K562 (cell line): ENCODE data around the gene ARHGAP12. TPM values are rescaled to one million over a fixed set of nuclear protein-coding genes. Genes with fewer than 3 reads are reported as not detected.
A peak's percentile ranks its signal among the peaks of the same experiment; 100 is the strongest.

ENCODE experiments used
- CHD4 ChIP-seq: fragments of 200-600 bp; sonication (generic); IDR thresholded peaks from 3 replicates; pipeline ENCODE4 v1.6.1; 2012; ENCODE audit warnings: low read depth, mild to moderate bottlenecking, mixed read lengths, low read length, inconsistent platforms; ENCODE audit not compliant: insufficient read depth, insufficient replicate concordance, poor library complexity, severe bottlenecking
- ETV1 ChIP-seq: fragments of 450-650 bp; conservative IDR thresholded peaks from 2 replicates; pipeline ENCODE4 v1.6.1; 2016; ENCODE audit warnings: missing genetic modification characterization, control low read depth, low read depth, missing compliant biosample characterization
- FOXA1 ChIP-seq: fragments of 450-650 bp; IDR thresholded peaks from 2 replicates; pipeline ENCODE4 v1.6.1; 2016; ENCODE audit warnings: mild to moderate bottlenecking, borderline replicate concordance
- HDAC2 ChIP-seq: fragments of 450-650 bp; IDR thresholded peaks from 2 replicates; pipeline ENCODE4 v1.6.1; 2016; ENCODE audit warnings: mild to moderate bottlenecking
- HMGN3 ChIP-seq: IDR thresholded peaks from 2 replicates; pipeline ENCODE4 v1.6.1; 2011; ENCODE audit warnings: borderline replicate concordance, low read depth, mild to moderate bottlenecking, mixed read lengths, low read length; ENCODE audit not compliant: insufficient read length; ENCODE audit errors: extremely low read depth
- KAT8 ChIP-seq: fragments of 450-650 bp; IDR thresholded peaks from 2 replicates; pipeline ENCODE4 v1.6.1; 2016; ENCODE audit warnings: low read depth, mild to moderate bottlenecking
- NR2C2 ChIP-seq, 2 experiments: fragments of 200-800 bp in 1 of 2; sonication (Bioruptor generic) in 1 of 2; sonication (generic) in 1 of 2; formaldehyde crosslinking in 1 of 2; IDR thresholded peaks; 2 replicates each; pipeline versions ENCODE4 v1.6.1 to v1.8.0; 2016 to 2022; ENCODE audit warnings: mild to moderate bottlenecking in 1 of 2, missing compliant biosample characterization in 1 of 2, missing genetic modification characterization in 1 of 2, missing genetic modification reagents in 1 of 2
- TEAD1 ChIP-seq, 2 experiments: fragments of 450-650 bp in 1 of 2; sonication (generic) in 1 of 2; formaldehyde crosslinking; IDR thresholded peaks; 2 replicates each; pipeline versions ENCODE4 v1.4.0 to v1.8.0; 2020 to 2022; ENCODE audit warnings: mild to moderate bottlenecking in 2 of 2, missing genetic modification reagents in 1 of 2
- WHSC1 ChIP-seq: IDR thresholded peaks from one replicate; pipeline ENCODE4 v1.6.1; 2012; ENCODE audit warnings: low read length, control low read depth, inconsistent platforms
- ZNF212 ChIP-seq: fragments of 450-650 bp; formaldehyde crosslinking; IDR thresholded peaks from 2 replicates; pipeline ENCODE4 v1.4.0; 2020; ENCODE audit warnings: mild to moderate bottlenecking
- polyA plus RNA-seq, 8 experiments: library from polyadenylated mRNA; depleted of rRNA in 4 of 8; stranded (reverse) in 5 of 8; unstranded in 3 of 8; fragments of >200 nt; fragmentation: Nextera tagmentation in 2 of 8; fragmentation: Illumina TruSeq in 1 of 8; extraction: Ambion mirVana in 2 of 8; extraction: Trizol in 1 of 8; gene quantifications; 2 replicates each; pipeline versions ENCODE4 v1.2.1 to v1.2.3, GENCODE V29; 2011 to 2014; ENCODE audit warnings: inconsistent platforms in 1 of 8, missing spikeins in 1 of 8
- total RNA-seq, 7 experiments: library from RNA; depleted of rRNA in 6 of 7; stranded (reverse); fragments of >200 nt in 6 of 7; fragmentation: Illumina TruSeq in 2 of 7; extraction: Trizol in 2 of 7; gene quantifications; 2 replicates each; pipeline versions ENCODE4 v1.2.1 to v1.2.3, GENCODE V29; 2011 to 2021; ENCODE audit warnings: low replicate concordance in 1 of 7
- TF ChIP-seq, protein P1 (sequence below): IDR thresholded peaks from 2 replicates; pipeline ENCODE4 v1.6.1; 2011; ENCODE audit warnings: borderline replicate concordance, low read depth, mild to moderate bottlenecking, moderate library complexity, low read length; ENCODE audit not compliant: insufficient read depth, poor library complexity, severe bottlenecking
- TF ChIP-seq, protein P2 (sequence below): fragments of 250-450 bp; sonication (Bioruptor Pico); IDR thresholded peaks from 2 replicates; pipeline ENCODE4 v1.4.0; 2020; ENCODE audit warnings: mild to moderate bottlenecking, moderate library complexity, borderline replicate concordance
- TF ChIP-seq, protein P3 (sequence below): fragments of 250-450 bp; sonication (Bioruptor Pico); IDR thresholded peaks from 2 replicates; pipeline ENCODE4 v1.5.1; 2021; ENCODE audit warnings: mild to moderate bottlenecking
- TF ChIP-seq, protein P4 (sequence below): fragments of 250-450 bp; sonication (Bioruptor Pico); IDR thresholded peaks from 2 replicates; pipeline ENCODE4 v1.4.0; 2020; ENCODE audit warnings: mild to moderate bottlenecking

ARHGAP12 gene
- total and polyA plus RNA-seq, 9 of the 15 experiments (the other 6 are each of a cell fraction or from before 2014, with no cell fraction given), result 4.4 to 18.7 (median 10.1) TPM

DNA sequence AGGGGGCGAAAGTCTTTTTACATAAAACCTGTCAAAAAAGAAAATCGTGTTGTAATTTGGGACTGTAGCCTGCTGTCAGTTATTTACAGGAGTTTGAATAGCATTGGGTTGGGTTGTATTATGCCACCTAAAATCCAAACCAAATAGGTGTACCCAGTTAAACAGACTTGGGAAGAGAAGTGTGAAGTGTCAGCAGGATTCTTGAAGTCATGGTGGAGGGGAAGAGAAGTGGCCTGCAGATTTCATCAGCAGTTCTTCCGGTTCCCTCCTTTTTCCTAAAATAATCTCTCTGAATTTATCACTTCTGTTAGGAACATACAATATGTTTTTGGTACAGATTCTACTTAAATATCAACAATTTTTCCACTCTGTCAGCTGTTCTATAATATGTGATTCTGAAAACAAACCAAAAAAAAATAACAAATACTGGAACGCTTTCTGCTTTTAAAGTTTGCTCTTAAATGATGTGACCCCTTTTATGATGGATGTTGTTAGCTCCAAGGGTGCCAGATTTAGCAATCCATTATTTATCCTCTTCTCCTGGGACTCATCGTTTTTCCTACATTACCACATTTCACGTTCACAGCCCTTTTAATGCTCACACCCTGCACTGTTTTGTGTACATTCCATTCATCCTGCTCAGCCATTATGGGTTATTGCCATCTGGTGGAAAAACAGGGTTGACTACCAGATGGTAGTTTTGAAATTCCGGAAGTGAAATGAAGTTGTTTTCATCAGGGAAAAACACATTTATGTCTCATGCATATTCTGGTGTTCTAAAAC lies 18.7 kb upstream of the ARHGAP12 start (continued):
- TF ChIP-seq ETV1 (tag), result peak; percentile 87
- TF ChIP-seq, protein P1, sequence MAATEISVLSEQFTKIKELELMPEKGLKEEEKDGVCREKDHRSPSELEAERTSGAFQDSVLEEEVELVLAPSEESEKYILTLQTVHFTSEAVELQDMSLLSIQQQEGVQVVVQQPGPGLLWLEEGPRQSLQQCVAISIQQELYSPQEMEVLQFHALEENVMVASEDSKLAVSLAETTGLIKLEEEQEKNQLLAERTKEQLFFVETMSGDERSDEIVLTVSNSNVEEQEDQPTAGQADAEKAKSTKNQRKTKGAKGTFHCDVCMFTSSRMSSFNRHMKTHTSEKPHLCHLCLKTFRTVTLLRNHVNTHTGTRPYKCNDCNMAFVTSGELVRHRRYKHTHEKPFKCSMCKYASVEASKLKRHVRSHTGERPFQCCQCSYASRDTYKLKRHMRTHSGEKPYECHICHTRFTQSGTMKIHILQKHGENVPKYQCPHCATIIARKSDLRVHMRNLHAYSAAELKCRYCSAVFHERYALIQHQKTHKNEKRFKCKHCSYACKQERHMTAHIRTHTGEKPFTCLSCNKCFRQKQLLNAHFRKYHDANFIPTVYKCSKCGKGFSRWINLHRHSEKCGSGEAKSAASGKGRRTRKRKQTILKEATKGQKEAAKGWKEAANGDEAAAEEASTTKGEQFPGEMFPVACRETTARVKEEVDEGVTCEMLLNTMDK, result no peak
- TF ChIP-seq FOXA1, result no peak
- no peak for TF ChIP-seq CHD4
- TF ChIP-seq, protein P2, sequence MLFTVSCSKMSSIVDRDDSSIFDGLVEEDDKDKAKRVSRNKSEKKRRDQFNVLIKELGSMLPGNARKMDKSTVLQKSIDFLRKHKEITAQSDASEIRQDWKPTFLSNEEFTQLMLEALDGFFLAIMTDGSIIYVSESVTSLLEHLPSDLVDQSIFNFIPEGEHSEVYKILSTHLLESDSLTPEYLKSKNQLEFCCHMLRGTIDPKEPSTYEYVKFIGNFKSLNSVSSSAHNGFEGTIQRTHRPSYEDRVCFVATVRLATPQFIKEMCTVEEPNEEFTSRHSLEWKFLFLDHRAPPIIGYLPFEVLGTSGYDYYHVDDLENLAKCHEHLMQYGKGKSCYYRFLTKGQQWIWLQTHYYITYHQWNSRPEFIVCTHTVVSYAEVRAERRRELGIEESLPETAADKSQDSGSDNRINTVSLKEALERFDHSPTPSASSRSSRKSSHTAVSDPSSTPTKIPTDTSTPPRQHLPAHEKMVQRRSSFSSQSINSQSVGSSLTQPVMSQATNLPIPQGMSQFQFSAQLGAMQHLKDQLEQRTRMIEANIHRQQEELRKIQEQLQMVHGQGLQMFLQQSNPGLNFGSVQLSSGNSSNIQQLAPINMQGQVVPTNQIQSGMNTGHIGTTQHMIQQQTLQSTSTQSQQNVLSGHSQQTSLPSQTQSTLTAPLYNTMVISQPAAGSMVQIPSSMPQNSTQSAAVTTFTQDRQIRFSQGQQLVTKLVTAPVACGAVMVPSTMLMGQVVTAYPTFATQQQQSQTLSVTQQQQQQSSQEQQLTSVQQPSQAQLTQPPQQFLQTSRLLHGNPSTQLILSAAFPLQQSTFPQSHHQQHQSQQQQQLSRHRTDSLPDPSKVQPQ (CRISPR knock-in tag), result no peak
- TF ChIP-seq KAT8, result no peak
- TF ChIP-seq HDAC2, result no peak
- no peak for TF ChIP-seq WHSC1
- TF ChIP-seq, protein P3, sequence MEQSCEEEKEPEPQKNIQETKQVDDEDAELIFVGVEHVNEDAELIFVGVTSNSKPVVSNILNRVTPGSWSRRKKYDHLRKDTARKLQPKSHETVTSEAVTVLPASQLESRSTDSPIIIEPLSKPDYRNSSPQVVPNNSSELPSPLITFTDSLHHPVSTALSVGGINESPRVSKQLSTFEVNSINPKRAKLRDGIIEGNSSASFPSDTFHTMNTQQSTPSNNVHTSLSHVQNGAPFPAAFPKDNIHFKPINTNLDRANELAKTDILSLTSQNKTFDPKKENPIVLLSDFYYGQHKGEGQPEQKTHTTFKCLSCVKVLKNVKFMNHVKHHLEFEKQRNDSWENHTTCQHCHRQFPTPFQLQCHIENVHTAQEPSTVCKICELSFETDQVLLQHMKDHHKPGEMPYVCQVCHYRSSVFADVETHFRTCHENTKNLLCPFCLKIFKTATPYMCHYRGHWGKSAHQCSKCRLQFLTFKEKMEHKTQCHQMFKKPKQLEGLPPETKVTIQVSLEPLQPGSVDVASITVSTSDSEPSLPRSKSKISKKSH (CRISPR knock-in tag), result no peak
- TF ChIP-seq HMGN3, result no peak
- no peak for TF ChIP-seq ZNF212
- peak in 1 of 2 experiments; percentile 54; a peak in 1 of 4 replicates for TF ChIP-seq TEAD1 (CRISPR knock-in tag; IDR thresholded peaks at IDR 0.05)
- TF ChIP-seq, protein P4, sequence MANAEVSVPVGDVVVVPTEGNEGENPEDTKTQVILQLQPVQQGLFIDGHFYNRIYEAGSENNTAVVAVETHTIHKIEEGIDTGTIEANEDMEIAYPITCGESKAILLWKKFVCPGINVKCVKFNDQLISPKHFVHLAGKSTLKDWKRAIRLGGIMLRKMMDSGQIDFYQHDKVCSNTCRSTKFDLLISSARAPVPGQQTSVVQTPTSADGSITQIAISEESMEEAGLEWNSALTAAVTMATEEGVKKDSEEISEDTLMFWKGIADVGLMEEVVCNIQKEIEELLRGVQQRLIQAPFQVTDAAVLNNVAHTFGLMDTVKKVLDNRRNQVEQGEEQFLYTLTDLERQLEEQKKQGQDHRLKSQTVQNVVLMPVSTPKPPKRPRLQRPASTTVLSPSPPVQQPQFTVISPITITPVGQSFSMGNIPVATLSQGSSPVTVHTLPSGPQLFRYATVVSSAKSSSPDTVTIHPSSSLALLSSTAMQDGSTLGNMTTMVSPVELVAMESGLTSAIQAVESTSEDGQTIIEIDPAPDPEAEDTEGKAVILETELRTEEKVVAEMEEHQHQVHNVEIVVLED (CRISPR knock-in tag), result no peak; the same call in 1 of the 2 replicates
- TF ChIP-seq NR2C2 (CRISPR knock-in tag; IDR thresholded peaks at IDR 0.05), result no peak
- peak; percentile 50; the same call in 1 of the 2 replicates for TF ChIP-seq NR2C2 (tag; IDR thresholded peaks at IDR 0.05)
